Medulla oblongata (tissue), 1 donor: ENCODE data around the gene MT2A.

Experiments
- DNase-seq: peaks from one replicate; pipeline ENCODE4 v3.0.0-alpha.2; 2015; ENCODE audit errors: extremely low spot score

Gene MT2A

GRCh38 chr16:56637814-56638750 lies 29.7 kb downstream of the MT2A start, which contains the start of gene MT1A:
Gene MT1A, plus strand, starts transcription at chr16:56638666. Its CDS starts 73 bp downstream, at chr16:56638739.
- DNase-seq: peak; percentile 25

GRCh38 chr16:56639045-56639444 lies 30.7 kb downstream of the MT2A start:
- no peak for DNase-seq

GRCh38 chr16:56640076-56640475 lies 31.7 kb downstream of the MT2A start:
- no peak for DNase-seq

- no peak for DNase-seq
Measured at GRCh38 chr16:56641166-56641565, 32.8 kb downstream of the MT2A start.

GRCh38 chr16:56643080-56643778 lies 34.8 kb downstream of the MT2A start:
- DNase-seq: no peak

- DNase-seq: no peak
Measured at GRCh38 chr16:56643833-56644232, 35.4 kb downstream of the MT2A start.

GRCh38 chr16:56645311-56645710 lies 36.9 kb downstream of the MT2A start:
- no peak for DNase-seq

GRCh38 chr16:56645838-56646237 lies 37.5 kb downstream of the MT2A start:
- no peak for DNase-seq

GRCh38 chr16:56647641-56648431 lies 39.5 kb downstream of the MT2A start:
- no peak for DNase-seq

- DNase-seq: no peak
Measured at GRCh38 chr16:56649271-56649670, 40.9 kb downstream of the MT2A start.

GRCh38 chr16:56649820-56650219 lies 41.4 kb downstream of the MT2A start:
- DNase-seq: no peak

GRCh38 chr16:56651586-56651985 lies 43.2 kb downstream of the MT2A start, which contains the start of gene MT1B:
Gene MT1B, plus strand, starts transcription at chr16:56651886. Its CDS starts 68 bp downstream, at chr16:56651954.
- DNase-seq: no peak

GRCh38 chr16:56652600-56652999 lies 44.2 kb downstream of the MT2A start:
- DNase-seq: no peak

GRCh38 chr16:56653218-56653617 lies 44.8 kb downstream of the MT2A start:
- DNase-seq: no peak

GRCh38 chr16:56657555-56658326 lies 49.4 kb downstream of the MT2A start, which contains the start of gene MT1F:
Gene MT1F, plus strand, starts transcription at chr16:56657959. Its CDS starts 100 bp downstream, at chr16:56658059.
- DNase-seq: peak; percentile 69

- DNase-seq: no peak
Measured at GRCh38 chr16:56658327-56658875, 50.0 kb downstream of the MT2A start.
